ENCODE data around the gene TKTL1.

DNA sequence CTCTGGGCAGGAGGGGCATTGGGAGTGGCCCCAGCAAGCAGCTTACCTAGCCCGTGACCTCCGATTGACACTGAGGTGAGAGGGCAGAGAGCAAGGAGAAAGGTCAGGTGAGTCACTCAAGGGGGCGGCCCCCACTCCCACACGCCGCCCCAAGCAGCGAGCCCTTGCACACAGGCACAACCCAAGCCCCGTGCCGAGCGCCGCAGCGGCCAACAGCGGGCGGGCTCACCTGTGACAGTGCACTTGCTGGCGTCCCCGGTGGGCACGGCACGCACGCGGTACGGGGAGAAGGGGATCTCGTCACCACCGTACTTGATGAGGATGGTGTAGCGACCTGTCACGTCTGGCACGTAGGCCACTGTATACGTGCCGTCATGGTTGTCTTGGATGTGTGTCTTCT is 61.6 kb downstream of the TKTL1 start:
- TF ChIP-seq, protein P1, sequence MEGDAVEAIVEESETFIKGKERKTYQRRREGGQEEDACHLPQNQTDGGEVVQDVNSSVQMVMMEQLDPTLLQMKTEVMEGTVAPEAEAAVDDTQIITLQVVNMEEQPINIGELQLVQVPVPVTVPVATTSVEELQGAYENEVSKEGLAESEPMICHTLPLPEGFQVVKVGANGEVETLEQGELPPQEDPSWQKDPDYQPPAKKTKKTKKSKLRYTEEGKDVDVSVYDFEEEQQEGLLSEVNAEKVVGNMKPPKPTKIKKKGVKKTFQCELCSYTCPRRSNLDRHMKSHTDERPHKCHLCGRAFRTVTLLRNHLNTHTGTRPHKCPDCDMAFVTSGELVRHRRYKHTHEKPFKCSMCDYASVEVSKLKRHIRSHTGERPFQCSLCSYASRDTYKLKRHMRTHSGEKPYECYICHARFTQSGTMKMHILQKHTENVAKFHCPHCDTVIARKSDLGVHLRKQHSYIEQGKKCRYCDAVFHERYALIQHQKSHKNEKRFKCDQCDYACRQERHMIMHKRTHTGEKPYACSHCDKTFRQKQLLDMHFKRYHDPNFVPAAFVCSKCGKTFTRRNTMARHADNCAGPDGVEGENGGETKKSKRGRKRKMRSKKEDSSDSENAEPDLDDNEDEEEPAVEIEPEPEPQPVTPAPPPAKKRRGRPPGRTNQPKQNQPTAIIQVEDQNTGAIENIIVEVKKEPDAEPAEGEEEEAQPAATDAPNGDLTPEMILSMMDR (conservative IDR thresholded peaks at IDR 0.05; ENCODE audit: low read length) = no peak
- TF ChIP-seq EZH2phosphoT487 (IDR thresholded peaks at IDR 0.05; ENCODE audit: borderline replicate concordance, low read depth, low read length) = no peak
